A549 (cell line): ENCODE results near the gene SOX5.

Experiments used
- CHD2 ChIP-seq: fragments of 150-350 bp; IDR thresholded peaks from 2 replicates; pipeline ENCODE4 v1.6.1; 2014; ENCODE audit warnings: low read length; ENCODE audit not compliant: partially characterized antibody
- ZC3H11A ChIP-seq: fragments of 450-650 bp; IDR thresholded peaks from 2 replicates; pipeline ENCODE4 v1.6.1; 2014; ENCODE audit warnings: antibody characterized with exemption, mild to moderate bottlenecking
- TF ChIP-seq, protein P1 (sequence below): fragments of >200 bp; sonication (Bioruptor Twin); formaldehyde crosslinking; IDR thresholded peaks from 3 replicates; pipeline ENCODE4 v1.5.1; 2016
- TF ChIP-seq, protein P2 (sequence below): fragments of 250-450 bp; sonication (Bioruptor Pico); IDR thresholded peaks from 2 replicates; pipeline ENCODE4 v1.5.0; 2021; ENCODE audit warnings: mild to moderate bottlenecking, moderate library complexity, borderline replicate concordance

DNA sequence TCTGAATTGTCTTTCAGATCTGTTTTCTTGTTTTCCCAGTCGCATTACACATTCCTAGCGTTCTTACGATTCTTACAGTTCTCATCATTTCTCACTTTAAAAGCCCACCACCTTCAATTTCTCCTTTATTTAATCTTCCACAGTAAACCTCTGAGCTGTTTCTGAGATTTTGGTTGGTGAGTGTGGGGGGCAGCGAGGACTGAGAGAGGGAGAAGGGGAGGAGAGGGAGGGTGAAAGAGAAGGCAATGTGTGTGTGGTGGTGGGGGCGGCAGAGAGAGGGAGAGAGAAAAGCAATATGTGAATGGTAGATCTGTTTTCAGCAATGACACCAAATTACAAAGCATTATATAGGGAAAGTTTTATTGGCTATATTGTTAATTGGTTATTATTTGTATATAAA, 282.6 kb downstream of the SOX5 start:
- TF ChIP-seq CHD2, result no peak
- TF ChIP-seq ZC3H11A, result no peak
- TF ChIP-seq, protein P1, sequence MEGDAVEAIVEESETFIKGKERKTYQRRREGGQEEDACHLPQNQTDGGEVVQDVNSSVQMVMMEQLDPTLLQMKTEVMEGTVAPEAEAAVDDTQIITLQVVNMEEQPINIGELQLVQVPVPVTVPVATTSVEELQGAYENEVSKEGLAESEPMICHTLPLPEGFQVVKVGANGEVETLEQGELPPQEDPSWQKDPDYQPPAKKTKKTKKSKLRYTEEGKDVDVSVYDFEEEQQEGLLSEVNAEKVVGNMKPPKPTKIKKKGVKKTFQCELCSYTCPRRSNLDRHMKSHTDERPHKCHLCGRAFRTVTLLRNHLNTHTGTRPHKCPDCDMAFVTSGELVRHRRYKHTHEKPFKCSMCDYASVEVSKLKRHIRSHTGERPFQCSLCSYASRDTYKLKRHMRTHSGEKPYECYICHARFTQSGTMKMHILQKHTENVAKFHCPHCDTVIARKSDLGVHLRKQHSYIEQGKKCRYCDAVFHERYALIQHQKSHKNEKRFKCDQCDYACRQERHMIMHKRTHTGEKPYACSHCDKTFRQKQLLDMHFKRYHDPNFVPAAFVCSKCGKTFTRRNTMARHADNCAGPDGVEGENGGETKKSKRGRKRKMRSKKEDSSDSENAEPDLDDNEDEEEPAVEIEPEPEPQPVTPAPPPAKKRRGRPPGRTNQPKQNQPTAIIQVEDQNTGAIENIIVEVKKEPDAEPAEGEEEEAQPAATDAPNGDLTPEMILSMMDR, result no peak
- TF ChIP-seq, protein P2, sequence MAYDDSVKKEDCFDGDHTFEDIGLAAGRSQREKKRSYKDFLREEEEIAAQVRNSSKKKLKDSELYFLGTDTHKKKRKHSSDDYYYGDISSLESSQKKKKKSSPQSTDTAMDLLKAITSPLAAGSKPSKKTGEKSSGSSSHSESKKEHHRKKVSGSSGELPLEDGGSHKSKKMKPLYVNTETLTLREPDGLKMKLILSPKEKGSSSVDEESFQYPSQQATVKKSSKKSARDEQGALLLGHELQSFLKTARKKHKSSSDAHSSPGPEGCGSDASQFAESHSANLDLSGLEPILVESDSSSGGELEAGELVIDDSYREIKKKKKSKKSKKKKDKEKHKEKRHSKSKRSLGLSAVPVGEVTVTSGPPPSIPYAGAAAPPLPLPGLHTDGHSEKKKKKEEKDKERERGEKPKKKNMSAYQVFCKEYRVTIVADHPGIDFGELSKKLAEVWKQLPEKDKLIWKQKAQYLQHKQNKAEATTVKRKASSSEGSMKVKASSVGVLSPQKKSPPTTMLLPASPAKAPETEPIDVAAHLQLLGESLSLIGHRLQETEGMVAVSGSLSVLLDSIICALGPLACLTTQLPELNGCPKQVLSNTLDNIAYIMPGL, result no peak
